ENCODE data around the gene ETV5. TPM values are rescaled to one million over a fixed set of nuclear protein-coding genes. Genes with fewer than 3 reads are reported as not detected.

ETV5 gene
- total RNA-seq, 1 donor from 2014 or later, result 5.0 TPM

DNA sequence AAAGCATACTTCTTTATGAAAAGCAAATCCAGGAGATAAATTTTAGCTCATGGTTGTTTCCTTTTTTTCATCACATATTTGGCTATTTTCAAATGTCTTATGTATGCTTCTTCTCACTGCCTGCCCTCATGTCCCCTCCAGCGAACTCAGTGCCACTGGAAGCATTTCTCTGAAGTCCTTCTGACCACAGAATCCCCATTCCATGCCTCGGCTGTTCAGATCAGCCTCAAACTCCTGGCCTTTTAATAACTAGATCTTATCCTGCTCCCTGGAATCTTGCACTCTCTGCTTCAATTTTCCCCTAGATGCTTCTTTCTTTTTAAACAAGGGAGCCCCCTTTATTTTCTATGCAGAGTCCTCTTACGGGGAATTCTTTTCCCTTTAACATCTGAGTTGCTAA is 10.1 kb downstream of the ETV5 start:
- Histone ChIP-seq H3K27me3 (ENCODE audit: low read depth) (no peaks in the 10 kb centered on the region), H3K27ac (replicated peaks) (no peak overlapping the region), H3K4me1 (peaks cover 34% of the 10 kb centered on the region), H3K36me3 (no peaks in the 10 kb centered on the region), H3K4me3 (no peak overlapping the region), H3K9me3 (replicated peaks) (no peaks in the 10 kb centered on the region)
- DNase-seq, result no peak
- TF ChIP-seq, protein P1, sequence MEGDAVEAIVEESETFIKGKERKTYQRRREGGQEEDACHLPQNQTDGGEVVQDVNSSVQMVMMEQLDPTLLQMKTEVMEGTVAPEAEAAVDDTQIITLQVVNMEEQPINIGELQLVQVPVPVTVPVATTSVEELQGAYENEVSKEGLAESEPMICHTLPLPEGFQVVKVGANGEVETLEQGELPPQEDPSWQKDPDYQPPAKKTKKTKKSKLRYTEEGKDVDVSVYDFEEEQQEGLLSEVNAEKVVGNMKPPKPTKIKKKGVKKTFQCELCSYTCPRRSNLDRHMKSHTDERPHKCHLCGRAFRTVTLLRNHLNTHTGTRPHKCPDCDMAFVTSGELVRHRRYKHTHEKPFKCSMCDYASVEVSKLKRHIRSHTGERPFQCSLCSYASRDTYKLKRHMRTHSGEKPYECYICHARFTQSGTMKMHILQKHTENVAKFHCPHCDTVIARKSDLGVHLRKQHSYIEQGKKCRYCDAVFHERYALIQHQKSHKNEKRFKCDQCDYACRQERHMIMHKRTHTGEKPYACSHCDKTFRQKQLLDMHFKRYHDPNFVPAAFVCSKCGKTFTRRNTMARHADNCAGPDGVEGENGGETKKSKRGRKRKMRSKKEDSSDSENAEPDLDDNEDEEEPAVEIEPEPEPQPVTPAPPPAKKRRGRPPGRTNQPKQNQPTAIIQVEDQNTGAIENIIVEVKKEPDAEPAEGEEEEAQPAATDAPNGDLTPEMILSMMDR (IDR thresholded peaks at IDR 0.05; ENCODE audit: borderline replicate concordance), result no peak
- intact Hi-C loops (cut with micrococcal nuclease), result no loop called here

DNA sequence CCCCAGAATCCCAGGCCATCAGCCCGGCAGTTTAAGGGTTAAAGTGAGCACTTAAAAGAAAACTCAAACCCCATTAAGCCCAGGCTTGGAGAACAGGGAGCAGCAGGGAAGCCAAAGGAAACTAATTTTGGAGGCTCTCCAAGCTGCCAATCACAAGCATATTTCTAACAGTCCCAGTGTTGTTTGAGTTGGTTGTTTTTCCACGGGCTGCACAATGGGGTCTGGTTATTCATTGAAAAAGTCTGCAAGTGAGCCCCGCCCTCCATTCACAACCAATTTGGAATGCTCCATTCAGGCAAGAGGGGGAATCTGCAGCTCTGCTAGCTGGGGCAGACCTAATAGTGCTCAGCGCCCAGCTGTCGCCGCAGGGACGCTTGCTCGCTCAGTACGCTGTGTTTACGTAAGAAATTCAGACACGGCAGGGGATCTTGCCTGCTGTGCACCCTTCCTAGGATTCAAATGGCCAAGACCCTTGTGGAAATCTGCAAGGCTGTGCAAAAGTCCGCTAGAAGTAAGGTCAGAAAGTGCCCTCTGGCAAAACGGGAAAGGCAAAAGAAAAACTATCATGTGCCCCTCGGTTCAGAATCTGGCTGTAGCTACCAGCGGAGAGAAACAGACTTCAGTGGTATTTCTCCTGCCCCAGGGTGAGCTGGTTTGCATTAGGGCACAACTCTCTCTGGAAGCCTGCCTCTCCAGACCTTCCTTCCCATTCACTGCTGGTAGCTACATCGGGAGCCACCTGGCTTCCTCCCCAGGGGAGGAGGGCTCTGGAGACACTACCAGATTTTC is 11.0 kb downstream of the ETV5 start:
- no peaks in the 10 kb centered on the region for H3K9me3 ChIP-seq (replicated peaks)
- intact Hi-C loops (cut with micrococcal nuclease), result no loop called here
- H3K4me1 ChIP-seq, result peaks cover 34% of the 10 kb centered on the region
- TF ChIP-seq, protein P1 (IDR thresholded peaks at IDR 0.05; ENCODE audit: borderline replicate concordance), result no peak
- no peaks in the 10 kb centered on the region for H3K36me3 ChIP-seq
- no peaks in the 10 kb centered on the region for H3K27me3 ChIP-seq (ENCODE audit: low read depth)
- peak; percentile 54 for DNase-seq
- H3K4me3 ChIP-seq, result peak overlapping the region; percentile 54
- peak overlapping the region; percentile 43 for H3K27ac ChIP-seq (replicated peaks)

DNA sequence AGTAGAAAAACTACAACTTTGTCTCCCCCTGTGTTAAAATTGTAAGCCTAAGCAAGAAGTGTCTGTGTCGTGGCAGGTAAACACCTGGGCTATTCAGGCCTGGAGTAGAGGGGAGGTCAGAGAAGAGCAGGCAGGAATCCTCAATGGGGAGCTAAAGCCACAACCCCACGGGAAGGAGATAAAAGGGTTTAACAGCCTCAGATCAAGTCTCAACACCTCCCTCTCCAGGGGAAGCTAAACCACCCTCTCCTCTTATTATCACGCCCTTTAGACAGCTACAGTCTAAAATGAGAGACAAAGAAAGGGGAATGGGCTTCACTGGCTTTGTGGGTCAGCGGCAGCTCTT is 11.6 kb downstream of the ETV5 start:
- intact Hi-C loops (cut with micrococcal nuclease), result no loop called here
- H3K4me1 ChIP-seq, result peaks cover 34% of the 10 kb centered on the region
- H3K4me3 ChIP-seq, result peak overlapping the region; percentile 54
- no peaks in the 10 kb centered on the region for H3K36me3 ChIP-seq
- H3K9me3 ChIP-seq (replicated peaks), result no peaks in the 10 kb centered on the region
- TF ChIP-seq, protein P1 (IDR thresholded peaks at IDR 0.05; ENCODE audit: borderline replicate concordance), result no peak
- H3K27me3 ChIP-seq (ENCODE audit: low read depth), result no peaks in the 10 kb centered on the region
- DNase-seq, result no peak
- no peak overlapping the region for H3K27ac ChIP-seq (replicated peaks)

DNA sequence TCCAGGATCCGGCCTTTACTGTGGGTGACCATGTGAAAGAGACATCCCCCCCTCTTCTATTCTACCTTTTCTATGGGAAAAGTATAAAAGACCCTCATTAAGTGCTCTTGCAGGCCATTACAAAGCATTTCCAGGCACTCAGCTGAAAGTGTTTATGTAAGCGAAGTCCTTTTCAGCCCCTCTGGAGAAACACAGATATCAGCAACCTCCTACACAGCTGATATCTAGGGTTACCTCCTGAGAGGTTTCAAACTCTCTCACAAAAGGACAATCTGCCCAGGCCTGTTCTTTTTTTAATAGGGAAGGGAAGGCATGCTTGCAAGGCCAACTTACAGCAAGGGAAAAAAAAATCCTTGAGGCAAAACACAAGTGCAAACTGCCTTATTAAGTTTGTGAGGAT is 12.6 kb downstream of the ETV5 start:
- TF ChIP-seq, protein P1 (IDR thresholded peaks at IDR 0.05; ENCODE audit: borderline replicate concordance), result no peak
- intact Hi-C loops (cut with micrococcal nuclease), result no loop called here
- Histone ChIP-seq H3K27ac (replicated peaks) (no peak overlapping the region), H3K4me3 (no peak overlapping the region), H3K9me3 (replicated peaks) (no peaks in the 10 kb centered on the region), H3K4me1 (peaks cover 34% of the 10 kb centered on the region), H3K27me3 (ENCODE audit: low read depth) (no peaks in the 10 kb centered on the region), H3K36me3 (no peaks in the 10 kb centered on the region)
- no peak for DNase-seq

DNA sequence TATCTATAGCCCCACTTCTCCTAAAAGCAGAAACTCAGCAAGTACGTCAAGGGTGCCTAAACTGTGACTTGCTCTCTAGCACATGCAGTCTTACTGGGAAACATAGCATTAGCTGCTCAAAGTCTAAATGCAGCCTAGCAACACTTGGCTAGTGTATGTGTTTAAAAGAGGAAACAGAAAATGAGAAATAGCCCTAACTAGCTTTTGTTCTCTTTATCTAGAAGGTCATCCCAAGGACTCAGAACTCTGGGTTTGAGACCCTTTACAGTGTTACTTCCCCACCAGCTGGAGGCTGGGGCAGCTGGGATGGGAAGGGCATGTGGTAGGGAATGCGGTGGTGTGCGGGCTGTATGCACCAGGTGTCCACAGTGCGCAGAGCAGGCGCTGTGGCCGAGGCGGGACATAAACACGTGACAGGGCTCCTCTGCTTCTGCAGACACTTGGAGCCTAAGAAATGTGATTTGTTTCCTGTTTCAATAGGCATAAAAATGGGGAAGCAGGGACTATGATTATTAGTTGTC is 13.3 kb downstream of the ETV5 start:
- intact Hi-C loops (cut with micrococcal nuclease), result no loop called here

More for the DNA sequence above, 13.3 kb downstream of the ETV5 start:
- peak; percentile 22 for DNase-seq
- Histone ChIP-seq H3K4me3 (no peak overlapping the region), H3K27ac (replicated peaks) (no peak overlapping the region), H3K27me3 (ENCODE audit: low read depth) (no peaks in the 10 kb centered on the region), H3K36me3 (no peaks in the 10 kb centered on the region), H3K9me3 (replicated peaks) (no peaks in the 10 kb centered on the region), H3K4me1 (peaks cover 34% of the 10 kb centered on the region)
- TF ChIP-seq, protein P1 (IDR thresholded peaks at IDR 0.05; ENCODE audit: borderline replicate concordance), result no peak

All from left ventricle myocardium inferior (tissue), 1 donor.